Suprapubic skin (tissue), 4 donors: ENCODE results near the gene ADAMTS16. TPM values are rescaled to one million over a fixed set of nuclear protein-coding genes. Genes with fewer than 3 reads are reported as not detected.

Source experiments
- DNase-seq, 2 donors: peaks; one replicate each; pipeline ENCODE4 v3.0.0-alpha.2; 2019; ENCODE audit warnings: low spot score in 2 of 2
- H3K27ac ChIP-seq: fragments of 200-600 bp; sonication (generic); one replicate; pipeline ENCODE4 v1.5.1; 2019
- H3K27me3 ChIP-seq: fragments of 200-600 bp; sonication (generic); one replicate; pipeline ENCODE4 v1.5.1; 2019
- H3K36me3 ChIP-seq: fragments of 200-600 bp; sonication (generic); one replicate; pipeline ENCODE4 v1.5.1; 2019
- H3K4me1 ChIP-seq: fragments of 200-600 bp; sonication (generic); one replicate; pipeline ENCODE4 v1.5.1; 2019
- H3K4me3 ChIP-seq: fragments of 200-600 bp; sonication (generic); one replicate; pipeline ENCODE4 v1.5.1; 2019; ENCODE audit warnings: mild to moderate bottlenecking
- H3K9me3 ChIP-seq: fragments of 200-600 bp; sonication (generic); one replicate; pipeline ENCODE4 v1.5.1; 2019
- CTCF ChIP-seq, 2 donors: fragments of 200-600 bp in 1 of 2; fragments of 450-650 bp in 1 of 2; sonication (generic) in 1 of 2; IDR thresholded peaks; one replicate each; pipeline ENCODE4 v1.5.1; 2016 to 2019; ENCODE audit warnings: antibody characterized with exemption in 2 of 2, mild to moderate bottlenecking in 1 of 2, moderate library complexity in 1 of 2
- EP300 ChIP-seq: sonication (generic); formaldehyde crosslinking; IDR thresholded peaks from one replicate; pipeline ENCODE4 v1.6.1; 2017; ENCODE audit warnings: antibody characterized with exemption
- POLR2A ChIP-seq, 2 donors: fragments of 450-650 bp; IDR thresholded peaks; one replicate each; pipeline ENCODE4 v1.6.1; 2017; ENCODE audit warnings: antibody characterized with exemption in 2 of 2, mild to moderate bottlenecking in 2 of 2, moderate library complexity in 2 of 2
- POLR2AphosphoS5 ChIP-seq, 3 donors: sonication (generic); formaldehyde crosslinking; IDR thresholded peaks; one replicate each; pipeline ENCODE4 v1.6.1; 2017; ENCODE audit warnings: antibody characterized with exemption in 3 of 3
- WGBS: methylation state at CpG from one replicate; pipeline ENCODE4 v1.1.5; 2018; 5-methylcytosine and 5-hydroxymethylcytosine counted together
- total RNA-seq, 4 donors: library from RNA; depleted of rRNA; stranded (reverse); fragments of >200 nt; gene quantifications; one replicate each; pipeline ENCODE4 v1.1.0, GENCODE V29; 2016

The ADAMTS16 gene
- total RNA-seq, 4 donors from 2014 or later = 0.10 to 0.64 TPM; not detected in 2

- Histone ChIP-seq H3K36me3 (no peaks in the 10 kb centered on the region), H3K9me3 (no peaks in the 10 kb centered on the region), H3K27me3 (no peaks in the 10 kb centered on the region), H3K4me1 (no peaks in the 10 kb centered on the region), H3K4me3 (no peak overlapping the region), H3K27ac (no peak overlapping the region)
- TF ChIP-seq POLR2A (IDR thresholded peaks at IDR 0.05) (no peak), EP300 (no peak)
- WGBS = 23% methylated on average over 7 of the region's 7 CpGs
- DNase-seq = no peak
These were observed 13.7 kb upstream of the ADAMTS16 start for GRCh38 chr5:5126444-5126843.

GRCh38 chr5:5128766-5129165 is 11.4 kb upstream of the ADAMTS16 start:
- DNase-seq = no peak
- Histone ChIP-seq H3K27ac (no peak overlapping the region), H3K36me3 (no peaks in the 10 kb centered on the region), H3K4me3 (no peak overlapping the region), H3K9me3 (no peaks in the 10 kb centered on the region), H3K4me1 (no peaks in the 10 kb centered on the region), H3K27me3 (no peaks in the 10 kb centered on the region)
- 73% methylated on average over 8 of the region's 8 CpGs for WGBS
- TF ChIP-seq POLR2AphosphoS5 (IDR thresholded peaks at IDR 0.05) (no peak), CTCF (IDR thresholded peaks at IDR 0.05) (no peak), EP300 (no peak), POLR2A (IDR thresholded peaks at IDR 0.05) (no peak)

GRCh38 chr5:5132234-5132633 is 7.9 kb upstream of the ADAMTS16 start:
- DNase-seq = no peak

GRCh38 chr5:5132693-5133295 is 7.3 kb upstream of the ADAMTS16 start:
- Histone ChIP-seq H3K9me3 (no peaks in the 10 kb centered on the region), H3K27me3 (peaks cover 2% of the 10 kb centered on the region), H3K36me3 (no peaks in the 10 kb centered on the region), H3K27ac (no peak overlapping the region), H3K4me3 (no peak overlapping the region), H3K4me1 (no peaks in the 10 kb centered on the region)
- 85% methylated on average over 12 of the region's 15 CpGs for WGBS
- TF ChIP-seq POLR2AphosphoS5 (IDR thresholded peaks at IDR 0.05) (no peak), EP300 (no peak), POLR2A (IDR thresholded peaks at IDR 0.05) (no peak), CTCF (IDR thresholded peaks at IDR 0.05) (no peak)
- peak in 1 of 2 donors; percentile 73 for DNase-seq

More at GRCh38 chr5:5132234-5132633, 7.9 kb upstream of the ADAMTS16 start:
- TF ChIP-seq EP300 = no peak
- no peak for TF ChIP-seq CTCF (IDR thresholded peaks at IDR 0.05)
- no peak for TF ChIP-seq POLR2AphosphoS5 (IDR thresholded peaks at IDR 0.05)
- TF ChIP-seq POLR2A (IDR thresholded peaks at IDR 0.05) = no peak
- no peaks in the 10 kb centered on the region for H3K9me3 ChIP-seq
- H3K4me3 ChIP-seq = no peak overlapping the region
- H3K4me1 ChIP-seq = no peaks in the 10 kb centered on the region
- H3K36me3 ChIP-seq = no peaks in the 10 kb centered on the region
- no peak overlapping the region for H3K27ac ChIP-seq
- 81% methylated on average over 9 of the region's 10 CpGs for WGBS
- H3K27me3 ChIP-seq = no peaks in the 10 kb centered on the region

GRCh38 chr5:5134107-5134506 is 6.0 kb upstream of the ADAMTS16 start:
- TF ChIP-seq POLR2AphosphoS5 (IDR thresholded peaks at IDR 0.05) (no peak), POLR2A (IDR thresholded peaks at IDR 0.05) (no peak), EP300 (no peak), CTCF (IDR thresholded peaks at IDR 0.05) (no peak)
- WGBS = 95% methylated on average over 9 of the region's 9 CpGs
- H3K27me3 ChIP-seq = peaks cover 10% of the 10 kb centered on the region
- no peaks in the 10 kb centered on the region for H3K36me3 ChIP-seq
- H3K4me1 ChIP-seq = no peaks in the 10 kb centered on the region
- H3K27ac ChIP-seq = no peak overlapping the region
- H3K4me3 ChIP-seq = no peak overlapping the region
- DNase-seq = no peak
- no peaks in the 10 kb centered on the region for H3K9me3 ChIP-seq
